ENCODE data around the gene OR52D1.

OR52D1 gene

GRCh38 chr11:5488385-5488784, at the start of gene OR52D1:
Gene OR52D1 (plus strand): TSS chr11:5488685. CDS start chr11:5488707, 22 bp downstream.
- no peak for DNase-seq

DNA sequence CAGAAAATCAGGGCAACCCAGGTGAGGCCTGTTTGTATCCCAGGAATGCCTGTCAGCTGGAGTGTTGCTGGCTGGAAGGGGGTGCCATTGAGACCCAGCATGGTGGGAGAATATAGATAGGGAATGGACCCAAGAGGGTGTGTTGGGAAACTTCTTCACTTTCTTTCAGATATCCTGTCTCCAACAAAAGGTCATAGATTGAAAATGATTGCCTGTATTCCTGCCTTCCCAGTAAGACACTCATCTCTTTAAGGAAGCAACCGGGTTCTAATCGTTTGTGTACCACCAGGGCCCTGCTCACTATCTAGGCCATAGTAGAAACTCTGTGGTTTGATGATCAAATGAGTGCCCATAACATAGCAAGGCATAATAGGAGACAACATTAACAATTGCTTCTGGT, 47.1 kb upstream of the OR52D1 start, which contains the start of gene OR51I1:
TSS of gene OR51I1 (minus strand) at position 101 of the 400 bp plus-strand sequence. CDS start at position 101, 0 bp downstream.
- DNase-seq: no peak

DNA sequence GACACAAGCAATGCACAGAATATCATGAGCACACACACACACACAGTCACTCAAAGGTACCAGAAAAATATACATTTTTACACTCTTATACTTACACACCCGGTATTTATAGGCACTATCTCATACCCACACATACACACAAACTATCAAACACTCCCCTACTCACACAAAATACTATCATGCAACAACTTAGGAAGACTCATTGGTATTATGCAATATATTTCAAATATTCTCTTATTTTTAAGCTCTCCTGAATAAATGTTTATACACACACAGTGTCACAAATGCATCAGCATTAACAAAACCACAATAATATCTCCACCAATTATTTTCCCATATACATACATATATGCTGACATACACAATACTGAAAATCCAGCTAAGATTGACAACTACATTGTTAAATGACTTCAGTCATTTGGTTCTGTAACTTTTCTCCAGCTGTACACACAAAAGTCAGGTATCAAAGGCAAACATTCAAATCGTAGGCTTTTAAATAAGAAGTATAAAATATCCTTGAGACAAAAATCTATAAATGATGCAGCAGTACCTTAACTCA, 44.6 kb upstream of the OR52D1 start:
- DNase-seq: no peak

DNA sequence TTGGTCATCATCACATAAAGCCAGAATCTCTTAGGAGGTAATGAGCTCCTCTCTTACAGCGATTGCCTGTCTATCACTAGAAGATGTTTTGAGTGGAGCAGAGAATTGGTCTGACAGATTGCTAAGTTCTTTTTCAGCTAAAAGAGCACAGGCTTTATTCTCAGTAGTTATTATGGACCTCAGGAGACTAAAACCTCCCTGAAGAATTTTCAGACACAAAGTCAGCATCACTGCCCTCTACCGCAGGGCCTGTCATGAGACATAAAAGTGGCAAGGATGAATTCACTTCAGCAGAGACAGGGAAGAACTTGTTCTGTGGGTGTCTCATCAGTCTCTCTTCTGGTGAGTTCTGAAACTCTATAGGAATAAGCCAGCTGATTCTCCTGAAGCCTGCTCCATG, 39.5 kb upstream of the OR52D1 start, which contains the start of gene OR51I2:
TSS of gene OR51I2 (plus strand) at position 301 of the 400 bp plus-strand sequence. CDS start 4,166 bp downstream, outside the sequence.
- no peak for DNase-seq

DNA sequence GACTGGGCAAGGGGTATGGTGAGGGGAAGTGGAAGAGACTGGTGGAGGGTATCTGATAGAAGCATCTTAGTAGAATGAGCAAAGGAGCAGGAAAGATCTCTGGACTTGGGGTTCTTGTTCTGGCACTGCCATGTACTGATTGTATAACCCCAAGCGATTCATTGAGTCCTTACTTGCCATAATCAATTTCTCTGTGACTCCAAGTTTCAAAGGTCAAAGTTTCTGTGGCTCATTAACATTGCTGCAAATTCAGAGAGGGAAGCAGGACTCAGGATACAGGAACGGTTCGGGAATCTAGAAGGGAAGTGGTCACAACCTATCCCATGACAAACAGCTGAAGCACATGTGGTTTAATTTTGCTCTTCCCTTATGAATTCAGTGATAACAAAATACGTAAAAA, 39.1 kb upstream of the OR52D1 start:
- no peak for DNase-seq

GRCh38 chr11:5460983-5461621, 27.4 kb upstream of the OR52D1 start:
- DNase-seq: no peak

- no peak for DNase-seq
These were observed 21.0 kb upstream of the OR52D1 start for GRCh38 chr11:5467527-5467926.

GRCh38 chr11:5473921-5474320, 14.6 kb upstream of the OR52D1 start:
- DNase-seq: no peak

GRCh38 chr11:5476186-5476819, 12.2 kb upstream of the OR52D1 start:
- DNase-seq: peak; percentile 7

DNA sequence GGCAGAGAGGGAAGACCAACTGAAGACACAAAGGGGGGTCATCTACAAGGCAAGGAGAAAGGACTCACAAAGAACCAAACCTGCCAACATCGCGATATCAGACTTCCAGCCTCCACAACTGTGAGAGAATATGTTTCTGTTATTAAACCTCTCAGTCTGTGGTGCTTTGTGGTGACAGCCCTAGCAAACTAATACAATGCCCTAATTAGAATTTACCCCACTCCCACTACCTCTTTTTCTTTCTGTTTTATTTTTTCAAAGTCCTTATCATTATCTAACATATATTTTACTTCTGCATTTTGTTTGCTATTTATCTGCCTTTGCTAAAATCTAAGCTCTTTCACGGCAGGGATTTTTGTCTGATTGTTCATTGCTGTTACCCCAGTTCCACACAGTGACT, 2.5 kb upstream of the OR52D1 start:
- DNase-seq: no peak

DNA sequence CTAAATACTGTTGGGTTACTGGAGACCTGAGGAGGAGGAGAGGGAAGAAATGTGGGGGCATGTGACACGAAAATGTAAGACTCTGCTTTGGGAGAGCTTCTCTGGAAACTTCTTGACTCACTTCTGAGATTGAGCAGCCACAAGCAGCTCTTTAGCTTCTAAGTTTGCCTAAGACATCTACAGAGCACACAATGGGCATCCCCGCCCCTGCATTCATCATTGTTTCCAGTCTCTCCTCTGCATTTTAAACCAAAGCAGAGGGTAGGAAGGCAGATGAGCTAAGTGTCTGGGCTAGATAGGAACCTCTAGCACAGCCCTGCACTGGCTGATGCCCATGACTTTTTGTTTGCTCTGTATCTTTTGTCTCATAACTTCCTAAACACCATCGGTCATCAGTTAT, 2.1 kb upstream of the OR52D1 start:
- DNase-seq: no peak

GRCh38 chr11:5488798-5489399, 414 bp downstream of the OR52D1 start:
- no peak for DNase-seq

GRCh38 chr11:5489576-5490357, 1.3 kb downstream of the OR52D1 start:
- DNase-seq: no peak

DNA sequence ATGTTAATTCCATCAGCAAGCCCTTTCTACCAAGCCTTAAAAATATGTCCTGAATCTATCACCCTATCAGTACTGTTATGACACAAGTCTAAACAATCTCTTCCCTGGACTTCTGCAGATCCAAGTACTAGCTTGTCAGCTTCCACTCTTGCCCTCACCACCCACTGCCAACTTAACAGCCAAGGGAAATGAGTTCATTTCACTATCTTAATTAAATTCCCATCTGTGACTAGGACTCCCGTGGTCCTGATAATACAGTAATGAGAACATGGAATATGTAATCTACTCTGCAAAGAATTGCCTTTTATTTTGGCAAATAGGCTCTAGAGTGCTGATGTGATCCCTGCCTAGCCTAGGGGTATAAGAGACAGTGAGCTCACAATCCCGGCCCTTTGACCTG, 11.2 kb downstream of the OR52D1 start:
- no peak for DNase-seq

- DNase-seq: no peak
These were observed 11.9 kb downstream of the OR52D1 start for GRCh38 chr11:5500393-5500801.

GRCh38 chr11:5504403-5504921, 16.0 kb downstream of the OR52D1 start:
- DNase-seq: no peak

DNA sequence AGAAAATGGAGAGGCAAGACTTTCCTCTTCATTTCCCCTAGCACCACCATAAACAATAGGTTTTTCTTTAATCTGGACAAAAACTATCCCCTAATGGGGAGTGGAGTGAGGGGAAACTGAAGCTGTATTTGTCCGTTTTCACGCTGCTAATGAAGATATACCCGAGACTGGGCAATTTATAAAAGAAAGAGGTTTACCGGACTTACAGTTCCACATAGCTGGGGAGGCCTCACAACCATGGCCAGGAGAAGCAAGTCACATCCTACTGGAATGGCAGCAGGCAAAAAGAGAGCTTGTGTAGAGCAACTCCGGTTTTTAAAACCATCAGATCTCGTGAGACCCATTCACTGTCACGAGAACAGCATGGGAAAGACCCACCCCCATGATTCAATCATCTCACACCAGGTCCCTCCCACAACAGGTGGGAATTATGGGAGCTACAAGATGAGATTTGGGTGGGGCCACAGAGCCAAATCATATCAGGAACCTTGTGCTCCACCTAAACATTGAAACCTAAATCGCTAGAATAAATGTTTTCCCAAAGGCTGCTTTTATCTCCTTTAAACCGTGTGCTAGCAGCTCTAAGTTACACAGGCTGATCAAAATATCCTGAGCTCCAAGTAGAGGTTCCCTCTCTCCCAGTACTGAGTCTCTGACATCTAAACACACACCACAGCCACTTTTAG, 17.0 kb downstream of the OR52D1 start:
- DNase-seq: no peak

- no peak for DNase-seq
These were observed 18.9 kb downstream of the OR52D1 start for GRCh38 chr11:5507177-5507932.

DNA sequence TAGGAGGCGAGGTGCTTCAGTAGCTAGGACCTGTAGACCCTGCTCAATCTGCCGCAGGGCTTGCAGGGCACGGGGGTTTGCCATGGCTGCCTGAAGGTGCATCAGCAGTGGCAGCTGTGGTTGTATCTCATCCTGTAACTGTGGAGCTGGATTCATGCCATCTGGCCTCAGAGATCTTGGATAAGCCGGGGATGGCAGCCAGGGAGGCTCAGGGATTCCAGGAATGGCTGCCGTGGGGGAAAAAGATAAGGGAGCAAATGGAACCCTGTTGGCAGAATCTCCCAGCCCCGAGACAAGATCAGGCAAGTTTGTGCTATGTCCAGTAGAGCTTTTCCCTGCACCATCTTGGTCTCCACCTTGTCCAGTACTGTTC, 19.4 kb downstream of the OR52D1 start:
- no peak for DNase-seq

- no peak for DNase-seq
These were observed 20.1 kb downstream of the OR52D1 start for GRCh38 chr11:5508605-5509004.

DNA sequence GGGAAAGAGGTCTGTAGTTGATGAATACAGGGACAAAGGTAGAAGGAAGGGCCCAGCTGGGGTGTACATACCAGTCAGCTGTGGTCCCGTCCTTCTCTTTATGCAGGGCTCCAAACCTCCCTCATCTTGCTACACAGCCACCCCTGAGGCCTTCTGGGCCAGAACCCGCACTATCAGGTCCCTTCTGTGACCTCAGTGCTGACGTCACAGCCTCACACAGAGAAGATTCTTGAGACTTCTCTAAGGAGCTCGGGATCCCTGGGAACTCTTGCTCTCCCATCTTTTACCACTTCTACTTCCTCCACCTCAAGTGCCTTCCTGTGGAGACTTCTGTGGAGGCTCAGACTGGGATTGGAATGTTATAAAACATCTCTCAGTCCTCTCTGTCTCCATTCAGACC, 21.3 kb downstream of the OR52D1 start, which contains the start of gene UBQLN3:
TSS of gene UBQLN3 (minus strand) at position 155 of the 400 bp plus-strand sequence. CDS start 399 bp downstream, outside the sequence.
- no peak for DNase-seq

Data from activated gamma-delta T cell treated with Interleukin-2 at 50 U/mL for 16 hours (primary cell).